ENCODE measurements around the gene ABTB2.
"Not testable (repeated sequence)": the region's sequence is repeated elsewhere in the genome, so short reads cannot be mapped to it uniquely, and the experiment has no call there.

Gene ABTB2

GRCh38 chr11:34224434-34224966 is 133.3 kb downstream of the ABTB2 start:
- Histone ChIP-seq H3K4me1 (ENCODE audit: control insufficient read depth, insufficient read depth, low read length, poor library complexity, severe bottlenecking) (no peaks in the 10 kb centered on the region), H3K9me3 (ENCODE audit: control insufficient read depth, low read length) (no peaks in the 10 kb centered on the region), H3K27me3 (replicated peaks; ENCODE audit: control insufficient read depth, insufficient read depth, low read length, poor library complexity, severe bottlenecking) (no peaks in the 10 kb centered on the region), H3K27ac (ENCODE audit: insufficient read depth, low read length, poor library complexity, severe bottlenecking) (no peak overlapping the region), H3K36me3 (ENCODE audit: control insufficient read depth, insufficient read depth, low read length) (no peaks in the 10 kb centered on the region), H3K4me3 (ENCODE audit: insufficient read depth, low read depth, low read length, poor library complexity, severe bottlenecking) (no peak overlapping the region)
- DNase-seq: no peak

- Histone ChIP-seq H3K4me3 (ENCODE audit: insufficient read depth, low read depth, low read length, poor library complexity, severe bottlenecking) (no peak overlapping the region), H3K27ac (ENCODE audit: insufficient read depth, low read length, poor library complexity, severe bottlenecking) (no peak overlapping the region), H3K27me3 (replicated peaks; ENCODE audit: control insufficient read depth, insufficient read depth, low read length, poor library complexity, severe bottlenecking) (no peaks in the 10 kb centered on the region), H3K9me3 (ENCODE audit: control insufficient read depth, low read length) (no peaks in the 10 kb centered on the region), H3K36me3 (ENCODE audit: control insufficient read depth, insufficient read depth, low read length) (no peaks in the 10 kb centered on the region), H3K4me1 (ENCODE audit: control insufficient read depth, insufficient read depth, low read length, poor library complexity, severe bottlenecking) (no peaks in the 10 kb centered on the region)
- DNase-seq: no peak
Measured at GRCh38 chr11:34223907-34224306, 133.9 kb downstream of the ABTB2 start.

- no peaks in the 10 kb centered on the region for H3K4me1 ChIP-seq (ENCODE audit: control insufficient read depth, insufficient read depth, low read length, poor library complexity, severe bottlenecking)
- H3K36me3 ChIP-seq (ENCODE audit: control insufficient read depth, insufficient read depth, low read length): no peaks in the 10 kb centered on the region
- no peak overlapping the region for H3K4me3 ChIP-seq (ENCODE audit: insufficient read depth, low read depth, low read length, poor library complexity, severe bottlenecking)
- no peaks in the 10 kb centered on the region for H3K27me3 ChIP-seq (replicated peaks; ENCODE audit: control insufficient read depth, insufficient read depth, low read length, poor library complexity, severe bottlenecking)
- no peak overlapping the region for H3K27ac ChIP-seq (ENCODE audit: insufficient read depth, low read length, poor library complexity, severe bottlenecking)
- no peaks in the 10 kb centered on the region for H3K9me3 ChIP-seq (ENCODE audit: control insufficient read depth, low read length)
- DNase-seq: no peak
Measured at GRCh38 chr11:34223021-34223813, 134.6 kb downstream of the ABTB2 start.

- no peak overlapping the region for H3K4me3 ChIP-seq (ENCODE audit: insufficient read depth, low read depth, low read length, poor library complexity, severe bottlenecking)
- no peak for DNase-seq
- H3K27ac ChIP-seq (ENCODE audit: insufficient read depth, low read length, poor library complexity, severe bottlenecking): no peak overlapping the region
- no peaks in the 10 kb centered on the region for H3K27me3 ChIP-seq (replicated peaks; ENCODE audit: control insufficient read depth, insufficient read depth, low read length, poor library complexity, severe bottlenecking)
- no peaks in the 10 kb centered on the region for H3K9me3 ChIP-seq (ENCODE audit: control insufficient read depth, low read length)
- H3K4me1 ChIP-seq (ENCODE audit: control insufficient read depth, insufficient read depth, low read length, poor library complexity, severe bottlenecking): no peaks in the 10 kb centered on the region
- H3K36me3 ChIP-seq (ENCODE audit: control insufficient read depth, insufficient read depth, low read length): no peaks in the 10 kb centered on the region
Measured at GRCh38 chr11:34222030-34222429, 135.8 kb downstream of the ABTB2 start.

GRCh38 chr11:34219941-34220370 is 137.9 kb downstream of the ABTB2 start:
- H3K36me3 ChIP-seq (ENCODE audit: control insufficient read depth, insufficient read depth, low read length): no peaks in the 10 kb centered on the region
- no peaks in the 10 kb centered on the region for H3K4me1 ChIP-seq (ENCODE audit: control insufficient read depth, insufficient read depth, low read length, poor library complexity, severe bottlenecking)
- H3K9me3 ChIP-seq (ENCODE audit: control insufficient read depth, low read length): no peaks in the 10 kb centered on the region
- H3K27ac ChIP-seq (ENCODE audit: insufficient read depth, low read length, poor library complexity, severe bottlenecking): no peak overlapping the region
- no peak overlapping the region for H3K4me3 ChIP-seq (ENCODE audit: insufficient read depth, low read depth, low read length, poor library complexity, severe bottlenecking)
- no peaks in the 10 kb centered on the region for H3K27me3 ChIP-seq (replicated peaks; ENCODE audit: control insufficient read depth, insufficient read depth, low read length, poor library complexity, severe bottlenecking)
- DNase-seq: no peak

GRCh38 chr11:34219279-34219678 is 138.5 kb downstream of the ABTB2 start:
- Histone ChIP-seq H3K27ac (ENCODE audit: insufficient read depth, low read length, poor library complexity, severe bottlenecking) (no peak overlapping the region), H3K4me3 (ENCODE audit: insufficient read depth, low read depth, low read length, poor library complexity, severe bottlenecking) (no peak overlapping the region), H3K4me1 (ENCODE audit: control insufficient read depth, insufficient read depth, low read length, poor library complexity, severe bottlenecking) (no peaks in the 10 kb centered on the region), H3K9me3 (ENCODE audit: control insufficient read depth, low read length) (no peaks in the 10 kb centered on the region), H3K27me3 (replicated peaks; ENCODE audit: control insufficient read depth, insufficient read depth, low read length, poor library complexity, severe bottlenecking) (no peaks in the 10 kb centered on the region), H3K36me3 (ENCODE audit: control insufficient read depth, insufficient read depth, low read length) (no peaks in the 10 kb centered on the region)
- DNase-seq: no peak

GRCh38 chr11:34218756-34219155 is 139.1 kb downstream of the ABTB2 start:
- not testable (repeated sequence) for H3K4me1 ChIP-seq (ENCODE audit: control insufficient read depth, insufficient read depth, low read length, poor library complexity, severe bottlenecking); H3K4me3 ChIP-seq (ENCODE audit: insufficient read depth, low read depth, low read length, poor library complexity, severe bottlenecking); DNase-seq; H3K27me3 ChIP-seq (replicated peaks; ENCODE audit: control insufficient read depth, insufficient read depth, low read length, poor library complexity, severe bottlenecking); H3K27ac ChIP-seq (ENCODE audit: insufficient read depth, low read length, poor library complexity, severe bottlenecking); H3K9me3 ChIP-seq (ENCODE audit: control insufficient read depth, low read length); H3K36me3 ChIP-seq (ENCODE audit: control insufficient read depth, insufficient read depth, low read length)

- no peaks in the 10 kb centered on the region for H3K27me3 ChIP-seq (replicated peaks; ENCODE audit: control insufficient read depth, insufficient read depth, low read length, poor library complexity, severe bottlenecking)
- H3K27ac ChIP-seq (ENCODE audit: insufficient read depth, low read length, poor library complexity, severe bottlenecking): no peak overlapping the region
- H3K9me3 ChIP-seq (ENCODE audit: control insufficient read depth, low read length): no peaks in the 10 kb centered on the region
- H3K36me3 ChIP-seq (ENCODE audit: control insufficient read depth, insufficient read depth, low read length): no peaks in the 10 kb centered on the region
- no peak for DNase-seq
- no peak overlapping the region for H3K4me3 ChIP-seq (ENCODE audit: insufficient read depth, low read depth, low read length, poor library complexity, severe bottlenecking)
- H3K4me1 ChIP-seq (ENCODE audit: control insufficient read depth, insufficient read depth, low read length, poor library complexity, severe bottlenecking): no peaks in the 10 kb centered on the region
Measured at GRCh38 chr11:34218067-34218466, 139.7 kb downstream of the ABTB2 start.

- Histone ChIP-seq H3K9me3 (ENCODE audit: control insufficient read depth, low read length) (no peaks in the 10 kb centered on the region), H3K4me1 (ENCODE audit: control insufficient read depth, insufficient read depth, low read length, poor library complexity, severe bottlenecking) (no peaks in the 10 kb centered on the region), H3K27ac (ENCODE audit: insufficient read depth, low read length, poor library complexity, severe bottlenecking) (no peak overlapping the region), H3K36me3 (ENCODE audit: control insufficient read depth, insufficient read depth, low read length) (no peaks in the 10 kb centered on the region), H3K4me3 (ENCODE audit: insufficient read depth, low read depth, low read length, poor library complexity, severe bottlenecking) (no peak overlapping the region), H3K27me3 (replicated peaks; ENCODE audit: control insufficient read depth, insufficient read depth, low read length, poor library complexity, severe bottlenecking) (no peaks in the 10 kb centered on the region)
- DNase-seq: no peak
Measured at GRCh38 chr11:34216706-34217105, 141.1 kb downstream of the ABTB2 start.

- Histone ChIP-seq H3K9me3 (ENCODE audit: control insufficient read depth, low read length) (no peaks in the 10 kb centered on the region), H3K4me3 (ENCODE audit: insufficient read depth, low read depth, low read length, poor library complexity, severe bottlenecking) (no peak overlapping the region), H3K27ac (ENCODE audit: insufficient read depth, low read length, poor library complexity, severe bottlenecking) (no peak overlapping the region), H3K27me3 (replicated peaks; ENCODE audit: control insufficient read depth, insufficient read depth, low read length, poor library complexity, severe bottlenecking) (no peaks in the 10 kb centered on the region), H3K36me3 (ENCODE audit: control insufficient read depth, insufficient read depth, low read length) (no peaks in the 10 kb centered on the region), H3K4me1 (ENCODE audit: control insufficient read depth, insufficient read depth, low read length, poor library complexity, severe bottlenecking) (no peaks in the 10 kb centered on the region)
- DNase-seq: no peak
Measured at GRCh38 chr11:34215806-34216453, 141.9 kb downstream of the ABTB2 start.
